NCI-H2171 treated with DMSO at 0.1 percent for 48 hours (cell line): ENCODE results near the gene HTATSF1.

ENCODE experiments used
- DNase-seq: peaks from one replicate; lab custom pipeline; 2025; lab: John Stamatoyannopoulos, UW

The HTATSF1 gene

GRCh38 chrX:136496764-136497555 is 432 bp upstream of the HTATSF1 start:
- peak; percentile 85 for DNase-seq

DNA sequence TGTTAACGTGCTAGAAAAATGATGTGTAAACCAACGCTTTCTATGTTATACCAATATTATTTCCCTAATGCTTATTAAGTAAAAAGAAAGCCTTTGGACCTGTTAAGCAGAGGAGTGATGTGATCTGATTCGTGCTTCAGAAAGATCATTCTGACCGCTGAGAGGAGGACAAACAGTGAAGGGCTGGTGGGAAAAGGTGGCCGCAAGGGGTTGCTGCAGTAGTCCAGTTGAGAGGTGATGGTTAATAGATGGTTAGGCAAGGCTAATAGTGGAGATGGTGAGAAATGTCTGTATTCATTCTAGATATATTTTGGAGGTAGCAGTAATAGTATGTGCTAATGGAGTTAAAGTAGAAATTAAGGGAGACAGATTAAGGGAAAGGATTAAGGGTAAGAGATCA is 21.7 kb downstream of the HTATSF1 start:
- no peak for DNase-seq

GRCh38 chrX:136523770-136524169 is 26.4 kb downstream of the HTATSF1 start:
- DNase-seq = no peak

DNA sequence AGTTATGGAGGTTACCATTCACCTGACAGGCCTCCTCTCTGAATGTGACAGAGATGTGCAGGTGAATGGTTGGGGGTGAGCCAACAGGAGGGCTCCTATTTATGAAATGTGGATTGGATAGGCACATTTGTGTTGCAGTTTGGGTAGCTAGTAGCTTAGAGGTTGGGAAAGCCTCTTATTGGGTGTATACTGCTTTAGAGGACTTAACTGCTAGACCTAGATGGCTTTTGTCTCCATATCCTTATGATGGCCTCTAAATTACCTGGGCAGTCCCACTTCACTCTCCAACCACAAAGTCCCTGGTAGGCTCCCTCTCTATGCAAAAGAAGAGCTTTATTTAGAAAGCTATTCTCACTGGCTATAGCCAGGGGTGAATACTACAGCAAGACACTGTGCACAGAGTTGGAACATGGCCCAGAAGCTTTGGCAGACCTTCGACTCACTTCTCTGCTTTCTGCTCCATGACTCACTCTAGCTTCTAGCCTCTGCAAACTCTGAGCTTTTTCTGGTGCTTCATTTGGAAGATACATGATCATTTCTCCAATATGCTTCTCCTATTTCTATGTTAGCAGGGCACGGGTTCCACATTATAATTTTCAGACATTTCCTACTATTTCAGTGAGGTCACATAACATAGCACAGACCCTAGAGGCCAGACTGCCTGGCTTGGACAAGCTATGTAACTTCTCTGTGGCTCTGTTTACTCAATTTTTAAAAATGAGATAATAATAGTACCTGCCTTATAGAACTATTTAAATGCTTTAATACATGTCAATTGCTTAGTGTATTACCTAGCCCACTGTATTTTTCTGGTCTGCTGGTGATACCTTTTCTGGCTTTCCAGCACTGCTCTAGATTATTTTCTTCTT is 28.6 kb downstream of the HTATSF1 start:
- DNase-seq = no peak

DNA sequence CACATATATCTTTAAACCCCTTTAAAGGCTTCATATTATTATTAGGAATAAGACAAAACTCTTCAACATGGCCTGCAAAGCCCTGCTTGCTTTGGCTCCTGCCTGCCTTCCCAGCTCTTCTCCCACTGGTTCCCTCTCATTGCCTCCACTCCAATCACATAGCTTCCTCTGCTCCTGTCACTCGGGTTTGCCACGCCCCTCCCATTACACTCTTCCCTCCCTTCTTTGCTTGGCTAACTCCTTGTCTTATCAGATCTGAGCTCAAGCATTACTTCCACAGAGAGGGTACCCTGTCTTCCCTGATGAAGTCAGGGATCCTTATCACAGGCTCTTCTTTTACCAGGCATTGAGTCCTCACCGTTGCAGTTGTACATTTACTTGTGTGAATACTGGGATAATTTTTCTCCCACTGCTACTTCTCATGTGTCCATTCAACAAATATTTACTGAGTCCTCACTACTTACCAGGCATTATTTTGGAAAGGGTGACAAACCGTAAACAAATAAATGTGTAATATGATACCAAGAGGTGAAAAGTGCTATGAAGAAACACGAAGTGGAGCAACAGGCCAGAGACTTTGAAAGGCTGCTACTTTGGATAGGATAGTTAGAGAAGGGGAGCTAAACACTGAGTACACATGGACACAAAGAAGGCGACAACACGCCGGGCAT is 31.4 kb downstream of the HTATSF1 start:
- peak; percentile 3 for DNase-seq

DNA sequence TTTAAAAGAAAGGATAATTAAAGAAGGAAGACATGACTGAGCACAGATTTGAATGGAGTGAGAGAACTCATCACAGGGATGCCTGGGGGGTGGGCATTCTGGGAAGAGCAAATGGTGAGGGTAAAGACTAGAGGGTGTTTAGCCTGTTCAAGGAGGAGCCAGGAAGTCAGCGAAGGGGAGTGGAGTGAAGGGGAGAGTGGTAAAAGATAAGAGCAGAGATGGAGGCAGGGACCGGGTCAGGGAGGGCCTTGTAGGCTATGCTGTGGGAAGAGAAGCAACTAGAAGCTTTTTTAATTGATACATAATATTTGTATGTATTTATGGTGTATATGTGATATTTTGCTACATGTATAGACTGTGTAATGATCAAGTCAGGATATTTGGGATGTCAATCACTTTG is 32.4 kb downstream of the HTATSF1 start:
- no peak for DNase-seq

- DNase-seq = no peak
Observed at GRCh38 chrX:136531951-136532350, 34.6 kb downstream of the HTATSF1 start, which contains the start of gene VGLL1. Gene VGLL1, plus strand, starts transcription at chrX:136532215. Its CDS starts 3,806 bp downstream, at chrX:136536021.

GRCh38 chrX:136534131-136534530 is 36.7 kb downstream of the HTATSF1 start:
- no peak for DNase-seq

GRCh38 chrX:136538811-136539210 is 41.4 kb downstream of the HTATSF1 start:
- no peak for DNase-seq

GRCh38 chrX:136540226-136540625 is 42.8 kb downstream of the HTATSF1 start:
- no peak for DNase-seq

DNA sequence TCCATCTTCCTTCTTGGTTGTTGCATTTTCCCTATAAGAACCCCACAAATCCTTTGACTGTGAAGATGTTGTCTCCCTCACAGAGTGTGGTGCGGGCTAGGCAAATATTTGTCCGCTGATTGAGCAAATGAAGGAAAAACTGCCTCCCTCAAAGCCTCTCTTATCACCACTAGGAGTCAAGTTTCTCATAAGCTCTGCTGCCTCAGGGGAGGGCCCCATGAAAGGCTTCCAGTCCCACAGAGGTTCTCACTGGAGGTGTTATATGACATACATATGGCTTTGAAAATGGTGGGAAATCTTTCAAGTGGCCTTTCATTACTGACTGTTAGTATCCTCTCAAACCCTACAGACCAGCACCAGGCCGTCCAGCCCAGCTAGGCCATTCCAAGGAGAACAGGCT is 43.9 kb downstream of the HTATSF1 start:
- no peak for DNase-seq

DNA sequence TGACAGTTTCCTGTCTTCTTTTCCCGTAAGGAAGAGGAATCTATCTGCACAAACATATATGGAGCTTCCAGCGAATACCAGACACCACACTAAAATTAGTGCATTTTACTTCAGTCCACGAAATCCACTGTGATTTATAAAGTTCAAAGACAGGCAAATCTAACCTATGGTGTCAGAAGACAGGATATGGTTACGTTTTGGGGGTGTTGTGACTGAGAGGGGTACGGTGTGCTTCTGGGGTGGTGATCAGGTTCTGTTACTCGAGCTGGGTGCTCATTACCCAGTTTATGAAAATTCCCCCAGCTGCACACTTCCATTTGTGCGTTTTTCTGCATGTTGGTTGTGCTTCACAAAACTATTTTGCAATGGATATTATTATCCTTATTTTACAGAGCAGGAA is 44.9 kb downstream of the HTATSF1 start:
- DNase-seq = no peak

- no peak for DNase-seq
Observed at GRCh38 chrX:136546371-136546781, 49.0 kb downstream of the HTATSF1 start.

DNA sequence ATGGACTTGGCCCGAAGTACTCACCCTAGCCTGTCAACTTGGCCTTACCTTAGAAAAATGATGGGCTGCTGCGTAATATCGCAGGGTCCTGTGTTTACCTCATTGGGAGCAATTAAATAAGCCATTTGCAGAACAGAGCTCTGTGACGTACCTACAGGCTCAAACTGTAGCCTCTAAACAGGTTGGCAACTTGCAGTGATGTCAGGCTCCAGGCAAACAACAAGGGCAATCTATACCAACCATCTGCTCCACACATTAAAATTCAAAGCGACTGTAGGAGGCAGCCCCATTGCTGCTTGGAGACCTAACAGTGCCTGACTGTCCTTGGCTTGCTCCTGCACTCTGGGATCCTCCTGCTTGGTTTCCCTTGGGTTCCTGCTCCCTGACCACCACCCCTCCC is 51.8 kb downstream of the HTATSF1 start:
- peak; percentile 52 for DNase-seq

DNA sequence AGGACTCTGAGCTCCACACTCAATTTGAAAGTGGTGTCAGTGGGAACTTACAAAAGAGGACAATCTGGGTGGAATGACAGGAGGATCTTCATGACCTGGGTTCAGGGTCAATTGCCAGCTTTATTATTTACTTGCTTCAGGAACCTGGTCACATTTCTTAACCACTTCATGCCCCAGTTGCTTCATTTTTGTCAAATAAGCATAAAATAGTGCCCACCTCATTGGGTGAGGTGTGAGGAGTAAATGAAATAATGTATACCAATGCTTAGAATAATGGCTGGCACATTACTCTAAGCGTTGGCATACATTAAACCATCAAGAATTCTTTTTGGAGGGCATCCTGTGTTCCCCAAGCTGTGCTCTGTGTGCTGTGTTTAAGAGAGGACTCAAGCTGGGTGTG is 54.0 kb downstream of the HTATSF1 start:
- no peak for DNase-seq

DNA sequence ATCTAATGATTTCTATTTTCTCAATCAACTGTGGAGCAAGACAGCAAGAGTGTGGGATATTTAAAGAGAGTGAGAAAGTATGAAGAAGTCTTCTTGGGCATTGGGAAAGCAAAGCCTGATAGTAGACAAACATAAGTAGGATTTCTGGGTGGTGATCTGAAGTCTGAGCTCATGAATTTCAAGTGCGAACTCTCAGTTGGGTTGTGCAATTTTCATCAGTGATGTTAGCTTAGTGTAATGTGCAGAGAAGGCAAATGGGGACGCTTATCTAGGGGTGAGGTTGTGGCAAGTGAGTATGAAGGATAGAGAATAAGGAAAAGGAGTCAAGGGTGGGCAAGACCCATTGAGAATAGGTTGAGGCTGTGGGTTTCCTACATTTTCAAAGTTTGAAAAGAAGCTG is 58.3 kb downstream of the HTATSF1 start:
- no peak for DNase-seq
